Fibroblast of mammary gland (primary cell): ENCODE results near the gene MAP4.

Experiments
- DNase-seq: peaks from one replicate; pipeline ENCODE4 v3.0.0-alpha.2; 2010; ENCODE audit warnings: low read depth
- H3K4me3 ChIP-seq: 2 replicates; pipeline ENCODE4 v1.5.1; 2011; ENCODE audit warnings: low read depth, mild to moderate bottlenecking, low read length, moderate library complexity; ENCODE audit not compliant: control insufficient read depth
- TF ChIP-seq, protein P1 (sequence below): conservative IDR thresholded peaks from 2 replicates; pipeline ENCODE4 v1.5.1; 2011; ENCODE audit warnings: low read depth, low read length, inconsistent platforms; ENCODE audit not compliant: control insufficient read depth, insufficient read depth

MAP4 gene

DNA sequence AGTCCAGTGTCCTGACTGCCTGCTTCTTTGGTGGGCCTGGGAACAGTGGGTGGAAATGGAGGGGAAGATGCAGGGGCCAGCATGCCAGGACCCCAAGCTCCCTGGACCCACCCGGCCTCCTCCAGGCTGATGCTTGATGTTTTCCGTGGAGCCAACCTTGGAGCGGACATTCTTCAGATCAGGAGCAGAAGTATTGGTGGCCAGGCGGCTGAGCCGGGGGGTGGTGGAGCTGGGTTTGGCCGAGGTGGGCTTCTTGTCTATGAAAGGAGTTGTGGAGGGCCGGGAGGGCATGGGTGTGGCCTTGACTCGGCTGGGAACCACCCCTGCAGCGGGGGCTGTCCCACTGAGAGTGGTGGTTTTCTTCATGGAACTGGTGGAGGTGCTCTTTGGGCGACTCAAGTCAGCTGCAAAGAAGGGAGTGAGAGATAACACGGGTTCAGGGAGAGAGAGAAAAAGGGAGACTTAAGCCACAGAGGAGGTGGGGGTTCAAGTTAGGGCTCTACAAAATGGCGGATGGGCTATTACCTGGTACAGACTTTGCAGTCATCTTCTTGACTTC is 145.4 kb downstream of the MAP4 start:
- TF ChIP-seq, protein P1, sequence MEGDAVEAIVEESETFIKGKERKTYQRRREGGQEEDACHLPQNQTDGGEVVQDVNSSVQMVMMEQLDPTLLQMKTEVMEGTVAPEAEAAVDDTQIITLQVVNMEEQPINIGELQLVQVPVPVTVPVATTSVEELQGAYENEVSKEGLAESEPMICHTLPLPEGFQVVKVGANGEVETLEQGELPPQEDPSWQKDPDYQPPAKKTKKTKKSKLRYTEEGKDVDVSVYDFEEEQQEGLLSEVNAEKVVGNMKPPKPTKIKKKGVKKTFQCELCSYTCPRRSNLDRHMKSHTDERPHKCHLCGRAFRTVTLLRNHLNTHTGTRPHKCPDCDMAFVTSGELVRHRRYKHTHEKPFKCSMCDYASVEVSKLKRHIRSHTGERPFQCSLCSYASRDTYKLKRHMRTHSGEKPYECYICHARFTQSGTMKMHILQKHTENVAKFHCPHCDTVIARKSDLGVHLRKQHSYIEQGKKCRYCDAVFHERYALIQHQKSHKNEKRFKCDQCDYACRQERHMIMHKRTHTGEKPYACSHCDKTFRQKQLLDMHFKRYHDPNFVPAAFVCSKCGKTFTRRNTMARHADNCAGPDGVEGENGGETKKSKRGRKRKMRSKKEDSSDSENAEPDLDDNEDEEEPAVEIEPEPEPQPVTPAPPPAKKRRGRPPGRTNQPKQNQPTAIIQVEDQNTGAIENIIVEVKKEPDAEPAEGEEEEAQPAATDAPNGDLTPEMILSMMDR = no peak
- no peak overlapping the region for H3K4me3 ChIP-seq
- no peak for DNase-seq

DNA sequence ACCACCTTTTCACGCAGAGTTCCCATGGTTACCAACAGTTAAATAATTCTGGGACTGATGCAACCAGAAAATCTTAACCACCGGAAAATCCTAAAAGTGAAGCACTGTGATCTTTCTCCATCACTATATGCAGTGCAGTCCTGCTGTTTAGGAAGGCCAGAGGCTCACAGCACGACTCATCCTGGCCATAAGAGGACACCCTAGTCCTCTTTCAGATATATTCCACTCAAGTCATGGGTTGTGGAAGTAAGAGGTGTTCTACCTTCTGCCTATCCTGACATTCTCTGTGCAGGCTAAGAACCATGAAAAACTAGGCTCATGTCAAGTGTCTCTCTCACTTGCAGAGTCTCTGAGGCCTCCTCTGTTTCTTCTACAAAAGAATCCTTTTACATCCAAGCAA is 146.1 kb downstream of the MAP4 start:
- H3K4me3 ChIP-seq = no peak overlapping the region
- DNase-seq = no peak
- TF ChIP-seq, protein P1 = no peak

DNA sequence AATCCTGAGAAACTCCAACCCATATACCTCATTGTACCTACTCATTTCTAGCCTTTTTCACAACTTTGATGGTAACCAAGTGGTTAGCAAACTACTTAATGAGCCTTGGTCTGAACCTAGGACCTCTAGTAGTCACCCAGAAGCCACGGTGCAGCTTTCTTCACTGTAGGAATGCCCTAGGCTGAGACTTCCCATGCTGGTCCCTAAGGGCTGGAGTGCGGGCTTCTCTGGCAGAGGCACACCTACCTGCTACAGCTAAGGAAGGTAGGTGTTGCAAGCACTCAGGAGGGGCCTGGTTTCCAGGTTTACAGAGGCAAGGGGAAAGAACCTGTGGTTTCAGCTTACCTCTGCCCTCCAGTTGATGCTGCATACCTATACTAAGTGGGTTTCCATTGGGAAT is 147.9 kb downstream of the MAP4 start:
- TF ChIP-seq, protein P1 = no peak

DNA sequence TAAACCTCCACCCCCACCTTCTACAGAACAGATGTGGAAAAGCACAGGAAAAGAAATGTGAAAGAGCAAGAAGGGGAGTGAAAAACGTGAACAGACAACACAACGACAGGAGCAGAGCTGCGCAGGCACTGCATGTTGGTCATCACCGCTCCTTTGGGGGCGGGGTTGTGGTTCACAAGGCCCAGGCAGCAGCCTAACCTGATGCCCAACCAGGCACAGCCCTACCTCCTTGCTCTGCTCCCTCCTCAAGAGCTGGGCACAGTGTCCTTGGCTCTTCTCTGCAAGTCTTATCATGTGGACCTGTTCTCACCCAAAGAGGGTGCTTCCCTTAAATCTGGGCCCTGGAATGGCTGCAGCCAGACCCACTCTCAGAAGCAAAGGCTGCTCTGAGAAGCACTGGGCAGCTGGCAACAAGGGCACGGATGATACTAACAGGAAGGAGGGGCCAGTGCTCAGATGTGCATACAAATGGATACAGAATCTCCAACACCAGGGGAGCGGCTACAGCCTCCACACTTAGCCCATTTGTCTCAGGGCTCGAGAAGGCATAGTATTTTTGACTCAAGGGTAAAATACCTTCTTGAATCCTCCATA is 148.7 kb downstream of the MAP4 start:
- TF ChIP-seq, protein P1 = no peak
- DNase-seq = no peak
- H3K4me3 ChIP-seq = no peak overlapping the region

More for the DNA sequence above, 147.9 kb downstream of the MAP4 start:
- H3K4me3 ChIP-seq = no peak overlapping the region
- DNase-seq = no peak

DNA sequence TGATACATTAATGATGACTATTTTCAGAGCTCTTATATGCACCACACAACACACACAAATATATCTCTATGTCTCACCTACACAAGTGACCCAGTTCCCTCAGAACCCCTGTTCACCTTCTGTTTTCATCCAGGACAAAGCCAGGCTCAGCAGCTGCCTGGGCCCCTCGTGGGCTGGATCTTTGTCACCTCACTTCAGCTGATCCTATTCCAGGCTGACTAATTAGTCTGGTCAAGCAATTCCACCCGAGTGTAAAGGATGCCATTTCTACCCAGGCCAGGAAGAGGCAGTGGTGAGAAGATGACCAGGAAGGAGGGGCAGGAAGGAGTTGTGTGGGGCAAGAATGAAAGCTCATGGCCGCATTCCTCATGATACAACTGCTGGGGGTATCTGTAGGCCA is 151.0 kb downstream of the MAP4 start:
- TF ChIP-seq, protein P1 = no peak
- H3K4me3 ChIP-seq = no peak overlapping the region
- no peak for DNase-seq

DNA sequence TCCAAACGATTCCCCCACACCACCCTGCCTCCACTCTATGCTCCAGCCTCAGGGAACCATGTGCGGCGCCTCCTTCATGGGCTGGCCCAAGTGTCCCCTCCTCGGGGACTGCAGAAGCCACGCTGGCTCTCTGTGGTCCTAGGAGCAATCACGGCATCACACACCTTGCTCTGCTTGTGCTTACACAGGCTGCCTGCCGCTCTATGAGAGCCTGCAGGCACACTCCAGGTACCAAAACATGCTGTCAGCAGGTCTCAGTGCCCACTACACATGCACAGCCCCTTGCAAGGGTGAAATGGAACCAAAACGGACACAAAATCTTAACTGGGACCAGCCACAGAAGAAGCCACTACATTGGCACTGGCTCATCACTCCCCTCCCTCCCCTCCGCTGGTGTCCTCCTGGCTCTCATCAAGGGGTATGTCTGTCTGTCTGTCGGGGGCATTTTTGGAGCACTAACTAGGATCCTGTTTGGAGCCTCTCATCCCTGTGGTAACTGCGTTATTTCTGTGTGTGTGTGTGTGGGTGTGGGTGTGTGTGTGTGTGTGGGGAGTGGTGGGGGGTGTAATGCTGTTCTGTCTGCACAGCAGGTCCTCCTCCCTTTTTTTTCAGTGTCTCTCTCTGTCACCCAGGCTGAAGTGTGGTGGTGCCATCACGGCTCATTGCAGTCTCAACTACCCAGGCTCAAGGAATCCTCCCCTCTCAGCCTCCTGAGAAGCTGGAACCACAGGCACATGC is 152.7 kb downstream of the MAP4 start:
- no peak overlapping the region for H3K4me3 ChIP-seq
- TF ChIP-seq, protein P1 = no peak
- DNase-seq = no peak
